Left kidney (tissue), 2 donors: ENCODE measurements around the gene ANKRD49. TPM values are rescaled to one million over a fixed set of nuclear protein-coding genes. Genes with fewer than 3 reads are reported as not detected.
A peak's percentile ranks its signal among the peaks of the same experiment; 100 is the strongest.
"Not testable (repeated sequence)": the region's sequence is repeated elsewhere in the genome, so short reads cannot be mapped to it uniquely, and the experiment has no call there.

Experiments used
- DNase-seq: peaks from one replicate; pipeline ENCODE4 v3.0.0-alpha.2; 2013
- polyA plus RNA-seq: library from polyadenylated mRNA; unstranded; fragments of 120-200 nt; gene quantifications from one replicate; pipeline ENCODE4 v1.2.1, GENCODE V29; 2013; ENCODE audit not compliant: insufficient read length

Gene ANKRD49
- polyA plus RNA-seq, 1 donor: 25.5 TPM

- DNase-seq: peak; percentile 60
Measured at GRCh38 chr11:94504689-94505293, 11.0 kb downstream of the ANKRD49 start.

GRCh38 chr11:94506513-94506912 is 12.7 kb downstream of the ANKRD49 start:
- DNase-seq: not testable (repeated sequence)

- DNase-seq: no peak
Measured at GRCh38 chr11:94507485-94507884, 13.7 kb downstream of the ANKRD49 start.

GRCh38 chr11:94511932-94512781 is 18.4 kb downstream of the ANKRD49 start, which contains the start of gene C11orf97:
TSS of gene C11orf97 (plus strand) at chr11:94512461. CDS start at chr11:94512529, 68 bp downstream.
- peak; percentile 58 for DNase-seq

- no peak for DNase-seq
Measured at GRCh38 chr11:94513091-94513490, 19.3 kb downstream of the ANKRD49 start.

- no peak for DNase-seq
Measured at GRCh38 chr11:94515398-94515797, 21.6 kb downstream of the ANKRD49 start.

GRCh38 chr11:94516725-94517124 is 22.9 kb downstream of the ANKRD49 start:
- DNase-seq: no peak

GRCh38 chr11:94518300-94518699 is 24.5 kb downstream of the ANKRD49 start:
- DNase-seq: no peak

GRCh38 chr11:94519478-94520084 is 25.8 kb downstream of the ANKRD49 start:
- peak; percentile 31 for DNase-seq

GRCh38 chr11:94521684-94522083 is 27.9 kb downstream of the ANKRD49 start:
- DNase-seq: no peak

GRCh38 chr11:94524341-94524740 is 30.6 kb downstream of the ANKRD49 start:
- DNase-seq: no peak

- peak; percentile 77 for DNase-seq
Measured at GRCh38 chr11:94525546-94526324, 32.0 kb downstream of the ANKRD49 start.

GRCh38 chr11:94526645-94527438 is 33.1 kb downstream of the ANKRD49 start:
- DNase-seq: no peak

- no peak for DNase-seq
Measured at GRCh38 chr11:94528551-94528950, 34.8 kb downstream of the ANKRD49 start.

- DNase-seq: no peak
Measured at GRCh38 chr11:94532211-94532610, 38.4 kb downstream of the ANKRD49 start.

- no peak for DNase-seq
Measured at GRCh38 chr11:94533206-94533605, 39.4 kb downstream of the ANKRD49 start.

GRCh38 chr11:94533696-94534630 is 40.2 kb downstream of the ANKRD49 start:
- DNase-seq: no peak

GRCh38 chr11:94536386-94536785 is 42.6 kb downstream of the ANKRD49 start:
- DNase-seq: no peak

- no peak for DNase-seq
Measured at GRCh38 chr11:94537031-94537600, 43.3 kb downstream of the ANKRD49 start.

- DNase-seq: no peak
Measured at GRCh38 chr11:94539420-94539819, 45.6 kb downstream of the ANKRD49 start.
